Erythroblast (primary cell): Measurements from ENCODE around the gene ST8SIA6.

ENCODE experiments used
- GATA1 ChIP-seq: IDR thresholded peaks from 2 replicates; pipeline ENCODE4 v1.6.1; 2011; ENCODE audit warnings: low read depth, mild to moderate bottlenecking, control low read depth, low read length, moderate library complexity
- POLR2A ChIP-seq: IDR thresholded peaks from 2 replicates; pipeline ENCODE4 v1.6.1; 2011; ENCODE audit warnings: mild to moderate bottlenecking, low read length

- TF ChIP-seq POLR2A: no peak
- TF ChIP-seq GATA1: no peak
Measured at GRCh38 chr10:17444388-17444714, 10.0 kb downstream of the ST8SIA6 start.
